ENCODE data around the gene PPP2R2B.

DNA sequence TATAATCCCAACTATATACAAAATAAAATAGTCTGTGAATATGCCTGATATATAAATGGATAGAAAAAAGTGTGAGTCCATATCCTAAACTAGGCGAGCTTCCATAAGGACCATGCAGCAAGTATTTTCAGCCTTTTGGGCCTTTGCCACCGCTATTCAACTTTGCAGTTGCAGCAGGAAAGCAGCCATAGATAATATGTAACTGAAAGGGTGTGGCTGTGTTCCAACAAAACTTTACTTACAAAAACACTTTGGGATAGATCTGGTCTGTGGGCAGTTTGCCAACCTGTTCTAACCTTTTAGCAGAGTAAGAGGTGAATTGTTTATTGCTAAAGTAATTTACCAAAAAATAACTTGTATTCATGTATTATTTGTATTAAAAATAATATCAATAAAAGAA is 234.8 kb downstream of the PPP2R2B start:
- TF ChIP-seq, protein P1, sequence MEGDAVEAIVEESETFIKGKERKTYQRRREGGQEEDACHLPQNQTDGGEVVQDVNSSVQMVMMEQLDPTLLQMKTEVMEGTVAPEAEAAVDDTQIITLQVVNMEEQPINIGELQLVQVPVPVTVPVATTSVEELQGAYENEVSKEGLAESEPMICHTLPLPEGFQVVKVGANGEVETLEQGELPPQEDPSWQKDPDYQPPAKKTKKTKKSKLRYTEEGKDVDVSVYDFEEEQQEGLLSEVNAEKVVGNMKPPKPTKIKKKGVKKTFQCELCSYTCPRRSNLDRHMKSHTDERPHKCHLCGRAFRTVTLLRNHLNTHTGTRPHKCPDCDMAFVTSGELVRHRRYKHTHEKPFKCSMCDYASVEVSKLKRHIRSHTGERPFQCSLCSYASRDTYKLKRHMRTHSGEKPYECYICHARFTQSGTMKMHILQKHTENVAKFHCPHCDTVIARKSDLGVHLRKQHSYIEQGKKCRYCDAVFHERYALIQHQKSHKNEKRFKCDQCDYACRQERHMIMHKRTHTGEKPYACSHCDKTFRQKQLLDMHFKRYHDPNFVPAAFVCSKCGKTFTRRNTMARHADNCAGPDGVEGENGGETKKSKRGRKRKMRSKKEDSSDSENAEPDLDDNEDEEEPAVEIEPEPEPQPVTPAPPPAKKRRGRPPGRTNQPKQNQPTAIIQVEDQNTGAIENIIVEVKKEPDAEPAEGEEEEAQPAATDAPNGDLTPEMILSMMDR (IDR thresholded peaks at IDR 0.05) = no peak
- TF ChIP-seq POLR2A (IDR thresholded peaks at IDR 0.05) = no peak
